NCI-H446 treated with DMSO at 0.1 percent for 48 hours (cell line): ENCODE data around the gene FNDC3B.

Experiments
- DNase-seq: peaks from one replicate; lab custom pipeline; 2025; lab: John Stamatoyannopoulos, UW

FNDC3B gene

GRCh38 chr3:172396400-172396799, 357.0 kb downstream of the FNDC3B start:
- no peak for DNase-seq

GRCh38 chr3:172397716-172398405, 358.5 kb downstream of the FNDC3B start:
- DNase-seq, result no peak

- DNase-seq, result no peak
These were observed 359.1 kb downstream of the FNDC3B start for GRCh38 chr3:172398484-172398883.

- DNase-seq, result no peak
These were observed 362.7 kb downstream of the FNDC3B start for GRCh38 chr3:172402090-172402489.

- no peak for DNase-seq
These were observed 363.7 kb downstream of the FNDC3B start for GRCh38 chr3:172402892-172403643.

- DNase-seq, result no peak
These were observed 365.0 kb downstream of the FNDC3B start for GRCh38 chr3:172404237-172404962.

- no peak for DNase-seq
These were observed 366.5 kb downstream of the FNDC3B start for GRCh38 chr3:172405914-172406313.

GRCh38 chr3:172407872-172408271, 368.5 kb downstream of the FNDC3B start:
- no peak for DNase-seq

GRCh38 chr3:172410702-172411477, 371.5 kb downstream of the FNDC3B start:
- no peak for DNase-seq

- DNase-seq, result no peak
These were observed 372.1 kb downstream of the FNDC3B start for GRCh38 chr3:172411478-172411947.

- no peak for DNase-seq
These were observed 375.9 kb downstream of the FNDC3B start for GRCh38 chr3:172415323-172415722.

- DNase-seq, result no peak
These were observed 398.3 kb downstream of the FNDC3B start for GRCh38 chr3:172437713-172438112.

GRCh38 chr3:172438186-172438585, 398.8 kb downstream of the FNDC3B start:
- DNase-seq, result no peak

GRCh38 chr3:172441581-172441980, 402.2 kb downstream of the FNDC3B start:
- no peak for DNase-seq

GRCh38 chr3:172442606-172443005, 403.2 kb downstream of the FNDC3B start:
- DNase-seq, result no peak

- no peak for DNase-seq
These were observed 405.4 kb downstream of the FNDC3B start for GRCh38 chr3:172444821-172445220.

- DNase-seq, result no peak
These were observed 406.8 kb downstream of the FNDC3B start for GRCh38 chr3:172446198-172446597.

GRCh38 chr3:172447611-172448579, 408.5 kb downstream of the FNDC3B start, which contains the start of gene GHSR:
GHSR (minus strand) TSS chr3:172448456; CDS start chr3:172448413, 43 bp downstream.
- DNase-seq, result no peak

GRCh38 chr3:172448661-172449465, 409.5 kb downstream of the FNDC3B start:
- DNase-seq, result no peak
